ENCODE results near the gene PTN. TPM values are rescaled to one million over a fixed set of nuclear protein-coding genes. Genes with fewer than 3 reads are reported as not detected.

Gene PTN
- total RNA-seq, 2 donors from 2014 or later: 1.3 to 5.4 TPM

- ATAC-seq (no peak), DNase-seq (no peak)
- intact Hi-C loops (cut with DNase I, micrococcal nuclease): no loop called here
Measured at GRCh38 chr7:137328373-137329120, 15.0 kb downstream of the PTN start.

- intact Hi-C loops (cut with DNase I, micrococcal nuclease): no loop called here
- DNase-seq: no peak
- ATAC-seq: no peak
Measured at GRCh38 chr7:137325927-137326326, 17.6 kb downstream of the PTN start.

GRCh38 chr7:137324796-137325696 is 18.5 kb downstream of the PTN start:
- intact Hi-C loops (cut with DNase I, micrococcal nuclease): no loop called here
- ATAC-seq: no peak
- no peak for DNase-seq

GRCh38 chr7:137316648-137317353 is 26.7 kb downstream of the PTN start:
- intact Hi-C loops (cut with DNase I, micrococcal nuclease): no loop called here
- DNase-seq (no peak), ATAC-seq (no peak)

GRCh38 chr7:137313201-137313600 is 30.3 kb downstream of the PTN start:
- DNase-seq (no peak), ATAC-seq (no peak)
- intact Hi-C loops (cut with DNase I, micrococcal nuclease): no loop called here

GRCh38 chr7:137306748-137307147 is 36.8 kb downstream of the PTN start:
- intact Hi-C loops (cut with DNase I, micrococcal nuclease): no loop called here
- no peak for DNase-seq
- ATAC-seq: no peak

GRCh38 chr7:137305901-137306621 is 37.5 kb downstream of the PTN start:
- no peak for DNase-seq
- intact Hi-C loops (cut with DNase I, micrococcal nuclease): no loop called here
- no peak for ATAC-seq

- DNase-seq: no peak
- intact Hi-C loops (cut with DNase I, micrococcal nuclease): no loop called here
- no peak for ATAC-seq
Measured at GRCh38 chr7:137304624-137305235, 38.8 kb downstream of the PTN start.

- DNase-seq (no peak), ATAC-seq (no peak)
- intact Hi-C loops (cut with DNase I, micrococcal nuclease): no loop called here
Measured at GRCh38 chr7:137304165-137304564, 39.4 kb downstream of the PTN start.

- intact Hi-C loops (cut with DNase I, micrococcal nuclease): no loop called here
- DNase-seq (no peak), ATAC-seq (no peak)
Measured at GRCh38 chr7:137302081-137302480, 41.5 kb downstream of the PTN start.

GRCh38 chr7:137298464-137298794 is 45.1 kb downstream of the PTN start:
- DNase-seq: no peak
- intact Hi-C loops (cut with DNase I, micrococcal nuclease): no loop called here
- ATAC-seq: no peak

GRCh38 chr7:137297551-137298463 is 45.7 kb downstream of the PTN start:
- DNase-seq (no peak), ATAC-seq (no peak)
- intact Hi-C loops (cut with DNase I, micrococcal nuclease): no loop called here

- DNase-seq: no peak
- no peak for ATAC-seq
- intact Hi-C loops (cut with DNase I, micrococcal nuclease): no loop called here
Measured at GRCh38 chr7:137296576-137296975, 47.0 kb downstream of the PTN start.

GRCh38 chr7:137295739-137296324 is 47.7 kb downstream of the PTN start:
- intact Hi-C loops (cut with DNase I, micrococcal nuclease): no loop called here
- DNase-seq (no peak), ATAC-seq (no peak)

- no peak for ATAC-seq
- intact Hi-C loops (cut with DNase I, micrococcal nuclease): no loop called here
- no peak for DNase-seq
Measured at GRCh38 chr7:137289101-137289500, 54.4 kb downstream of the PTN start.

GRCh38 chr7:137287651-137288258 is 55.8 kb downstream of the PTN start:
- DNase-seq (no peak), ATAC-seq (no peak)
- intact Hi-C loops (cut with DNase I, micrococcal nuclease): no loop called here

GRCh38 chr7:137283153-137283552 is 60.4 kb downstream of the PTN start:
- DNase-seq (no peak), ATAC-seq (no peak)
- intact Hi-C loops (cut with DNase I, micrococcal nuclease): no loop called here

All from left colon (tissue), 2 donors.